Activated T-helper 2 cell treated with anti-CD3 and anti-CD28 coated beads, Interferon-gamma antibody, Interleukin-2, Interleukin-4, amounts not matched to agents 10 μg/mL and 5 μg/mL and 100 μg/mL, durations not matched to agents 14 hours and 24 hours and 36 hours (primary cell): ENCODE measurements around the gene STX2. TPM values are rescaled to one million over a fixed set of nuclear protein-coding genes. Genes with fewer than 3 reads are reported as not detected.
"Not testable (repeated sequence)": the region's sequence is repeated elsewhere in the genome, so short reads cannot be mapped to it uniquely, and the experiment has no call there.

Source experiments
- DNase-seq: peaks from one replicate; pipeline ENCODE4 v3.0.0; 2021; ENCODE audit warnings: low spot score
- H3K27ac Mint-ChIP-seq: one replicate; pipeline ENCODE4 v1.8.0; 2021; ENCODE audit warnings: mixed read lengths
- H3K27me3 Mint-ChIP-seq: one replicate; pipeline ENCODE4 v1.8.0; 2021; ENCODE audit warnings: low read depth, mixed read lengths
- H3K36me3 Mint-ChIP-seq: one replicate; pipeline ENCODE4 v1.8.0; 2021; ENCODE audit warnings: low read depth, mixed read lengths
- H3K4me1 Mint-ChIP-seq: one replicate; pipeline ENCODE4 v1.8.0; 2021; ENCODE audit warnings: low read depth, mixed read lengths
- H3K4me3 Mint-ChIP-seq: one replicate; pipeline ENCODE4 v1.8.0; 2021; ENCODE audit warnings: low read depth, mild to moderate bottlenecking, moderate library complexity, mixed read lengths
- H3K9me3 Mint-ChIP-seq: one replicate; pipeline ENCODE4 v1.8.0; 2021; ENCODE audit warnings: mixed read lengths
- intact Hi-C: fragments of 100-400 bp; cut with micrococcal nuclease; formaldehyde crosslinking; loops from one replicate; pipeline ENCODE4 v1.15.1; 2023
- total RNA-seq: library from RNA; stranded (reverse); gene quantifications from 2 replicates; pipeline ENCODE4 v1.2.3, GENCODE V29; 2022

The STX2 gene
- 19.6 and 19.9 TPM in 2 replicates for total RNA-seq

DNA sequence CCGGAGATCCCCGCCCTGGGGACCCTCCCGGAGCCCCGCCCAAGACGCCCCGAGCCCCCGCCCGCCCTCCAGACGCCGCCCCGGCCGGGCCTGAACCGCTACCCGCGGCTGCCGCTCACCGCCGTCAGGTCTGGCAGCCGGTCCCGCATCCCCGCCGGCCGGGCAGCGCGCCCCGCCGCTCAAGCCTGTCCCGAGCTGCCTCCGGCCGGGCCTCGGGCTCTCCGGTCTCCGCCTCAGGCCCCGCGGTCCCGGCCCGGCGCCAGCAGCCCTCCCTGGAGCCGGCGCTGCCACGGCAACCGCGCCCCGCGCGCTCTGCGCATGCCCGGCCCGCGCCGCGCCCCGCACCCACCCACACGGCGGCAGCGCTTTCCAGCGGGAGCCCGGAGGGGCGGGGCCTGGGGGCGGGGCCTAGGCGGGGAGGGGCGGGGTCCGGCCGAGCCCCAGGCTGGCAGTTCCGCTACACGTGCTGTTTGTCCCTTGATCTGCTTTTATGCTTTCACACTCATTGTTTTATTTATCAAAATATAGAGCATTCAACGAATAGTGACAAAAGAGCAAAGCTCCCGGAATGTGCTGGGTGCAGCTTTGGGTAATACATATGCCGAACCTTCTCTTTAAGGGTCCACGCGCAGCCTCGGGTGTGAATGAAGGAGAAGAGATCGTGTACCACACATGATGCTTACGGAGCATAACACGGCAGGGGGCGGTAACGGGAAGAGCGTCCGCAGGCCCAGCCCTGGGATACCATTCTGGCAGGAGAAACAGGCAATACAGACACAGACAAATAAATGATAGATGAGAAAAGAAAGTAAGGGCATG is at the start of gene STX2:
Gene STX2, minus strand, starts transcription at position 300 of the 819 bp plus-strand sequence. Its CDS starts 151 bp downstream, at position 149.
- Mint-ChIP-seq H3K36me3 (peaks cover 4% of the 10 kb centered on the region), H3K4me1 (peaks cover 24% of the 10 kb centered on the region), H3K4me3 (peak within 1 kb of the TSS; percentile 82), H3K9me3 (no peaks in the 10 kb centered on the region), H3K27me3 (no peaks in the 10 kb centered on the region), H3K27ac (peak within 1 kb of the TSS; percentile 86)
- intact Hi-C loops = loop anchor here (1.0 kb wide), 1 partner anchor 32 kb away; no protein-coding TSS in a partner anchor
- peak; percentile 84 for DNase-seq

DNA sequence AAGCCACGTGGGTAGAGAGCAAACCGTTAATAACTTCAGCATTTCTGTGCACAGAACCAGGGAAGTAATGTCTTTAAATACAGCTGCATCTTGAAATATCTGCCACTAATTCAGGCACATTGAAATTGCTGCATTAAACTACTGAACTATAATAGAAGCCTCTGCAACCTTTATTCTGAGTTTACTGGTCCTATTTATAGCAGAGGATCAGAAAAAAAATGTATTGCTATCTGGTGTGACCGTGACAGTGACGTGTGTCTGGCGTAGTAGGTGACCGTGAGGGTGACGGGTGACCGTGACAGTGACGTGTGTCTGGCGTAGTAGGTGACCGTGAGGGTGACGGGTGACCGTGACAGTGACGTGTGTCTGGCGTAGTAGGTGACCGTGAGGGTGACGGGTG is 48.1 kb upstream of the STX2 start:
- H3K4me1 Mint-ChIP-seq, H3K9me3 Mint-ChIP-seq, H3K4me3 Mint-ChIP-seq, H3K27me3 Mint-ChIP-seq, DNase-seq, H3K27ac Mint-ChIP-seq, intact Hi-C loops, H3K36me3 Mint-ChIP-seq: not testable (repeated sequence)

DNA sequence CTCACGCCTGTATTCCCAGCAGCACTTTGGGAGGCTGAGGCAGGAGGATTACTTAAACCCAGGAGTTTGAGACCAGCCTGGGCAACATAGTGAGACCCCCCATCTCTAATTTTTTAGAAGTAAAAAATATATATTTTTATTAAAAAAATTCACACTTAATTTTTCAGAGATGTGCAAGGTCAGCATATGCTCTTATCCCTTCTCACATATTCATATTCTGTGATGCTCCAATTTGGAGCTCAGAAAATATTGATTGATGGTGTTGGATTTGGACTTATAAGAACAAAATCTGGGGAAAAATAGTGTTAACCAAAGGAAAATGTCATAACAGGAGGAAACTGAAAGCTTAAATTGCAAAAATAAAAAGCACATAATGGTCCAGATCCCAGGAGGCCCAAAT is 42.5 kb upstream of the STX2 start:
- H3K27ac Mint-ChIP-seq = no peak overlapping the region
- no peak for DNase-seq
- H3K9me3 Mint-ChIP-seq = no peaks in the 10 kb centered on the region
- intact Hi-C loops = no loop called here
- peaks cover 34% of the 10 kb centered on the region for H3K4me1 Mint-ChIP-seq
- H3K4me3 Mint-ChIP-seq = no peak overlapping the region
- H3K36me3 Mint-ChIP-seq = peaks cover 13% of the 10 kb centered on the region
- H3K27me3 Mint-ChIP-seq = no peaks in the 10 kb centered on the region

DNA sequence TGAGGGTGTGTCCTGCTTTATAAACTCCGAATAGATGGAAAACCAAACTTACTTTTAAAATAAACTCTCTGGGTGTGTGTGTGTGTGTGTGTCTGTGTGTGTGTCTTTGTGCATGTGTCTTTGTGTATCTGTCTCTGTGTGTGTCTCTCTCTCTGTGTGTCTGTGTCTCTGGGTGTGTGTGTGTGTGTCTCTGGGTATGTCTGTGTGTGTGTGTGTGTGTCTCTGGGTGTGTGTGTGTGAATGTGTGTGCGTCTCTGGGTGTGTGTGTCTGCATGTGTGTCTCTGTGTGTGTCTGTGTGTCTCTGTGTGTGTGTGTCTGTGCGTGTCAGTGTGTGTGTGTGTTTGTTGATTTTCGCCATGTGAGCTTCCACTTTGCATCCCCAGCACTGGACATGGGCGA is 42.0 kb upstream of the STX2 start:
- intact Hi-C loops = no loop called here
- peak overlapping the region; percentile 3 for H3K27ac Mint-ChIP-seq
- no peaks in the 10 kb centered on the region for H3K9me3 Mint-ChIP-seq
- H3K4me3 Mint-ChIP-seq = no peak overlapping the region
- peaks cover 37% of the 10 kb centered on the region for H3K4me1 Mint-ChIP-seq
- no peaks in the 10 kb centered on the region for H3K27me3 Mint-ChIP-seq
- peaks cover 18% of the 10 kb centered on the region for H3K36me3 Mint-ChIP-seq
- DNase-seq = no peak

DNA sequence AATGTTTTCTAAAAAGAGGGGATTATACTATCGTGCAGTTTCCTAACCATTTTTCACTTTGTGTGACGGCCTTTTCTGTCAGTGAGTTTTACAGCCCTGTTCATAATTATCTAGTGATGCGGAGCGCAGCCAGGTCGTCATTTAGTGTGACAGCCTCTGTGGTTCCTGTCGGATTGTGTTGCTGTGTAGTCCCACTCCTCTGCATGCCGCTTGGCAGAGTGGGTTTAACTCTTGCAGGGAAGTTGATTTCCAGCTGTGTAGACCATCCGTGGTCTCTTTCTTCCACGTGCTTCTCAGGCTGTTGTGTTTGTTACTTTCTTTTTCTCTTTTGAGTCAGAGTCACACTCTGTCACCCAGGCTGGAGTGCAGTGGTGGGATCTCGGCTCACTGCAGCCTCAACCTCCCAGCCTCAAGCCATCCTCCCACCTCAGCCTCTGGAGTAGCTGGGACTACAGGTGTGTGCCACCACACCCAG is 41.4 kb upstream of the STX2 start:
- Mint-ChIP-seq H3K27me3 (no peaks in the 10 kb centered on the region), H3K27ac (peak overlapping the region; percentile 21), H3K4me3 (peak overlapping the region; percentile 63), H3K9me3 (no peaks in the 10 kb centered on the region), H3K36me3 (peaks cover 24% of the 10 kb centered on the region), H3K4me1 (peaks cover 42% of the 10 kb centered on the region)
- intact Hi-C loops = no loop called here
- no peak for DNase-seq

DNA sequence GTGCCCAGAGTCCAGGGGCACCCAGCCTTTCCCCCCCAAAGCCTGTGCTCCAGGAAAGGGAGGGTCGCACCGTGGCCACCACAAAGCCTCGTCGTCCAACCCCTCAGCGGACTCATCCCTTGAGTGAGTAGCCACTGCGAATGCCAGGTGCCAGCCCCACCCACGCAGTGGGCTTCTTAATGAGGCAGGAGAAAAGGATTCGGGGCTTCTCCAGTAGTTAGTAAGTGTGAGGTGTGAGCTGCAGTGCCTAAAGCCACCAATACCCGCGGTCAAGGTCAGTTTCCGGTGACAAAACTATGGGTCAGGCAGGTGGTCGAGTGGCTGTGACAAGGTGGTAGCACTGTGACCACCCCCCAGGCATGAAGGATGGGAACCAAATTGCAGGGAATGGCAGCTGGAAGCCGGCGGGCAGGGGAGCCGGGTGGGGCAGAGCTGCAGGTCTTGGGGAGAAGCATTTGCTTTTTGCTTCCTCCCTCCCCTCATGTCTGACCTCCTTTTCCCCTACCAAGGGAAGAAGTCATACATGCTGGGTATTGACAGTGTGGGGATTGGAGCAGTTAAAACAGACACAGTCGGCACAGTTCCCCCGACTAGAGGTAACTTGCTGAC is 40.8 kb upstream of the STX2 start:
- Mint-ChIP-seq H3K27ac (peak overlapping the region; percentile 21), H3K9me3 (no peaks in the 10 kb centered on the region), H3K4me3 (peak overlapping the region; percentile 63), H3K27me3 (no peaks in the 10 kb centered on the region), H3K36me3 (peaks cover 29% of the 10 kb centered on the region), H3K4me1 (peaks cover 44% of the 10 kb centered on the region)
- intact Hi-C loops = no loop called here
- DNase-seq = no peak

DNA sequence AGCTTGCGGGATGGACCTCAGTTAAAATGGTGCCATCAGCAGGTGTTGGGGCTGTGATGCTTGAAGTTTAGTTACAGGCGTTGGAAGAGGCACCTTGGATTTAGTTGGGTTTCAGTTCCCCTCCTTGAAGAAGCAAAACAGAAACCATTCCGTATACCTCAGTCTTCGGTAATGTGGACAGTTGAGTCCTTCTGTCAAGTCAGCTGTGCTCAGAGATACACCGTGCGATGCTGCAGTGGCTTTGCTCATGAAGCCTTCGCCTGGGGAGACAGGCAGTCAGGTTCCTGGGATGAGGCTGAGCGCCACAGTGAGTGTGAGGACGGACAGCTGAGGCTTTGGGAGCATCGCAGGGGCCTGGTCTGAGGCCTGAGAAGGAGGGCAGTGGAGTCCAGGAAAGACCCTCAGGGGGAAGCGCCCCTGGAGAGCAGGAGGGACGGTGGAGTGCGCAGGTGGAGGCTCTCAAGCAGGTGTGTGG is 40.2 kb upstream of the STX2 start:
- Mint-ChIP-seq H3K27me3 (no peaks in the 10 kb centered on the region), H3K4me1 (peaks cover 51% of the 10 kb centered on the region), H3K36me3 (peaks cover 36% of the 10 kb centered on the region), H3K9me3 (no peaks in the 10 kb centered on the region), H3K4me3 (no peak overlapping the region), H3K27ac (peak overlapping the region; percentile 13)
- no peak for DNase-seq
- intact Hi-C loops = no loop called here

DNA sequence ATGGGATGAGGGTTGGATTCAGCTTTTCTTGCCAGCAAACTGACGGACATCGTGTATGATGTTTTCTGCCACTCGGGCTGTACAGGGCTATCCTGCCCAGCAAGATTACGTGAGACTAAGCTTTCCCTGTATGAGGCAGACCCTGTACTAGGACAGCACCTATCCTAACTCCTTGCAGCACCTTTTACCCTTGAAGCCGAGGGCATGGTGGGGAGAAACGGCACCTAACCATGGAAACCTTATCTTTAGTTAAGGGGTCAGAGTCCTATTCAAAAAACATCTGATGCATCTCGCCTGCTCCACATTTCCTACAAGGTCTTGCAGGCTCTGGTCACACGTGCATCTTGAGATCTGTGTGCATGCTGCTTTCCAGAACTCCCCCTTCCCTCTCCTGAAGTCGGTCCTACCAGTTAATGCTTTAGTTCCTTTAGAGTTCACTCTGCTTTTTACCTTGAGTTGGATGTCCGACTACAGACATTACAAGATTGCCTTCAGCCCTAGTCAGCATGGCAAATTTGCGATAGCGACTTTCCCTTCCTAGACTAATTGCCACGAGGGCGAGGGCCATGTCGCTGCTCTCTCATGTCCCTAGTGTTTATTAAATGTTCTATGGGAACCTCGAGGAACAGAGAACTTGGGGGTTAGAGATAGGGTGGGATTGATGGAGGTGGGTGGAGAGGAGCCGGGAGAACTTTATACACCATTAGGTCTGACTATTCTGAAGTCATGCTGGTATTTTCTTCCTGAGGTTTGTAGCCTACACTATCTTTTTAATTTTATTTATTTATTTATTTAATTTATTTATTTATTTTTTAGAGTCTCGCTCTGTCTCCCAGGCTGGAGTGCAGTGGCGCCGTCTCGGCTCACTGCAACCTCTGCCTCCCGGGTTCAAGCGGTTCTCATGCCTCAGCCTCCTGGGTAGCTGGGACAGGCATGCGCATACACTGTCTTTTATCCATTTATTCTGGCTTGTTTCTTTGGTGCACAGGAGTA is 39.4 kb upstream of the STX2 start:
- intact Hi-C loops = no loop called here
- H3K36me3 Mint-ChIP-seq = peaks cover 43% of the 10 kb centered on the region
- no peak overlapping the region for H3K4me3 Mint-ChIP-seq
- H3K4me1 Mint-ChIP-seq = peaks cover 58% of the 10 kb centered on the region
- H3K27ac Mint-ChIP-seq = peak overlapping the region; percentile 13
- DNase-seq = no peak
- H3K9me3 Mint-ChIP-seq = no peaks in the 10 kb centered on the region
- no peaks in the 10 kb centered on the region for H3K27me3 Mint-ChIP-seq

DNA sequence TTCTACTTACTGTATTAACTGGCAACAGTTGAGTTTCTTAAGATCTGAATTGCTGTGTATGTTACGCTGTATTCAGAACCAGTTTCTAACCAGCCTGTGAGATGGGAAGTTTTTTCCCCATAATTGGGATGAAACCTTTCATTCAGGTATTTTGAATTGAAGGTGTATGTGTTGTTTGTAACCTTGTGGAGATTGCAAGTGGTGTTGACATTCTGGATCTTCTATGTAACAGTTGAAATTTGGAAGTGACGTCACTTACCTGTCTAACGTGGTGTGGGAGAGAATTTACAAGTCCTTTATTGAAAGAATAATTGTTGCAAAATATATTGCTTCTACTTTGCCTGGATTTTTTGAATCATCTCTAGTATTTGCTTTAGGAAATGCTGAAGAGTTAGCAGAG is 38.3 kb upstream of the STX2 start:
- intact Hi-C loops = no loop called here
- no peak for DNase-seq
- no peak overlapping the region for H3K4me3 Mint-ChIP-seq
- H3K27me3 Mint-ChIP-seq = no peaks in the 10 kb centered on the region
- H3K9me3 Mint-ChIP-seq = no peaks in the 10 kb centered on the region
- peak overlapping the region; percentile 18 for H3K27ac Mint-ChIP-seq
- peaks cover 65% of the 10 kb centered on the region for H3K4me1 Mint-ChIP-seq
- H3K36me3 Mint-ChIP-seq = peaks cover 55% of the 10 kb centered on the region

DNA sequence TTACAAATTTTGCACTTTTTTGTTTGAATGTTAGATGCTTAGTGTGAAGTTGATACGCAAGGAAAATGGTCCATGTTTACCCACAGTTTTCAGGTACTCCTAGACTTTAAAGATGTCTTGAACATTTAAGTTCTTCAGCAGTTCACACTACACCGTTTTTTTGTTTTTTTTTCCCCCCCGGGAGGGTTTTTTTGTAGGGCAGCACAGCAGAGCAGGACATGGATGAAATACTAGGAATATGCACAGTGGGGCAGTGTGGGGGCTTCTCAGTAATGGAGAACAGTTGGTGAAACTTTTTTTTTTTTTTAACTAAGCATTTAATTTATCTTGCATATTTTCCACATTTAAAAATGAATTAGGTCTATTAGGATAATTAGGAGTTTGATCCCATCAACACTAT is 37.7 kb upstream of the STX2 start:
- no peak for DNase-seq
- no peaks in the 10 kb centered on the region for H3K27me3 Mint-ChIP-seq
- intact Hi-C loops = no loop called here
- peak overlapping the region; percentile 33 for H3K27ac Mint-ChIP-seq
- no peaks in the 10 kb centered on the region for H3K9me3 Mint-ChIP-seq
- peaks cover 65% of the 10 kb centered on the region for H3K4me1 Mint-ChIP-seq
- H3K4me3 Mint-ChIP-seq = no peak overlapping the region
- H3K36me3 Mint-ChIP-seq = peaks cover 55% of the 10 kb centered on the region

DNA sequence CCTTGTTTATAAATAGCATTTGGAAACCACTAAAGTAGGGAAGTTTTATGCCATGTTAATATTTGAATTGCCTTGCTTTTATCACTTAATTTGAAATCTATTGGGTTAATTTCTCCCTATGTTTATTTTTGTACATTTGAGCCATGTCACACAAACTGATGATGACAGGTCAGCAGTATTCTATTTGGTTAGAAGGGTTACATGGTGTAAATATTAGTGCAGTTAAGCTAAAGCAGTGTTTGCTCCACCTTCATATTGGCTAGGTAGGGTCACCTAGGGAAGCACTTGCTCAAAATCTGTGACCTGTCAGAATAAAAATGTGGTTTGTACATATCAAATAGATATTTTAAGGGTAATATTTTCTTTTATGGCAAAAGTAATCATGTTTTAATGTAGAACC is 37.2 kb upstream of the STX2 start:
- Mint-ChIP-seq H3K27me3 (no peaks in the 10 kb centered on the region), H3K4me1 (peaks cover 66% of the 10 kb centered on the region), H3K9me3 (no peaks in the 10 kb centered on the region), H3K4me3 (no peak overlapping the region), H3K36me3 (peaks cover 55% of the 10 kb centered on the region), H3K27ac (peak overlapping the region; percentile 33)
- DNase-seq = no peak
- intact Hi-C loops = no loop called here

DNA sequence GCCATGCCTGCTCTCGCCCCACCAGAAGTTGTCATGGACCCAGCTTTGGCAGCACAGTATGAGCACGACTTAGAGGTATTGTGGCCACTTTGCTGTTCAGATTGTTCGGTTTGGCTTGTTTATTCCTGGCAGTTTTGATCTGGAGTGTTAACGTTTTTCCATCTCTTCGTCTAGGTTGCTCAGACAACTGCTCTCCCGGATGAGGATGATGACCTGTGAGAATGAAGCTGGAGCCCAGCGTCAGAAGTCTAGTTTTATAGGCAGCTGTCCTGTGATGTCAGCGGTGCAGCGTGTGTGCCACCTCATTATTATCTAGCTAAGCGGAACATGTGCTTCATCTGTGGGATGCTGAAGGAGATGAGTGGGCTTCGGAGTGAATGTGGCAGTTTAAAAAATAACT is 36.7 kb upstream of the STX2 start:
- Mint-ChIP-seq H3K36me3 (peaks cover 55% of the 10 kb centered on the region), H3K4me1 (peaks cover 68% of the 10 kb centered on the region), H3K27ac (peak overlapping the region; percentile 36), H3K4me3 (peak overlapping the region; percentile 19)
- intact Hi-C loops, H3K9me3 Mint-ChIP-seq, DNase-seq, H3K27me3 Mint-ChIP-seq: not testable (repeated sequence)
